Left colon (tissue), 2 donors: Measurements from ENCODE around the gene C2CD5. TPM values are rescaled to one million over a fixed set of nuclear protein-coding genes. Genes with fewer than 3 reads are reported as not detected.
A peak's percentile ranks its signal among the peaks of the same experiment; 100 is the strongest.

ENCODE experiments used
- ATAC-seq: fragments of 200-7000 bp; cut with Tn5 transposase; one replicate; pipeline ENCODE4 v1.9.1; 2020; ENCODE audit warnings: mild to moderate bottlenecking, moderate library complexity
- DNase-seq, 2 donors: peaks; one replicate each; pipeline ENCODE4 v3.0.0-alpha.2; 2020
- intact Hi-C, 2 donors: fragments of 100-400 bp; cut with DNase I in 1 of 2; cut with micrococcal nuclease in 1 of 2; formaldehyde crosslinking; loops; one replicate each; pipeline versions ENCODE4 v1.11.2 to v1.14.0; 2022; cut with DNase I, micrococcal nuclease
- total RNA-seq, 2 donors: library from RNA; stranded (reverse); fragmentation: NEBNext Ultra II Directional; extraction: Animal tissue kit (Norgen Biotek cat#: 25700); gene quantifications; one replicate each; pipeline ENCODE4 v1.2.1, GENCODE V29; 2021
- donor health status: DM: no; HTN: no; CAD: no.
- donor health status: DM: yes; HTN: yes; CAD: no.

Gene C2CD5
- total RNA-seq, 2 donors from 2014 or later: 53.6 to 56.9 TPM

DNA sequence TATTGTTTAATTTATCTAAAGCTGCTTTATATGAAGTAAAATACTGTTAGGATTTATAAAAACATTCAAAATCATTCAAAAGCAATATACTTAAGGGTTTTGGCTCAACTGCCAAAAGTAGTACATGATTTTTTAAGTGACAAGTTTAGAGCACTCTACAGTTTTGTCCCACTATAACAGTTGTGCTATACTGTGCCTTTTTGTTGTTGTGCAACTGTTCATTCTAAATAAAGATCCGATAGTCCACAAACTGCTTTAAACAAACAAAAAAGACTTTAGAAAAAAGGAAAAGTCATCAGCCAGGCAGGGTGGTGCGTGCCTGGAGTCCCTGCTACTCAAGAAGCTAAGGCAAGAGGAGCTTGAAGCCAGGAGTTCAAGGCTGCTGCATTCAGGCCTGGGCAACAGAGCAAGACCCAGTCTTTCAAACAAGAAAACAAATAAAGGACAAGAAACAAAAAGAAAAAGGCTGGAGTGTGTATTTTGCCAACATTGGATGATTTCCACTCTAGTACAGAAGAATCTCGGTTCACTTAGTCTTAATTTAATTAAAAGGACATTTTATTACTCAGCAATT, 7.3 kb downstream of the C2CD5 start:
- intact Hi-C loops: no loop called here
- DNase-seq (no peak), ATAC-seq (no peak)

DNA sequence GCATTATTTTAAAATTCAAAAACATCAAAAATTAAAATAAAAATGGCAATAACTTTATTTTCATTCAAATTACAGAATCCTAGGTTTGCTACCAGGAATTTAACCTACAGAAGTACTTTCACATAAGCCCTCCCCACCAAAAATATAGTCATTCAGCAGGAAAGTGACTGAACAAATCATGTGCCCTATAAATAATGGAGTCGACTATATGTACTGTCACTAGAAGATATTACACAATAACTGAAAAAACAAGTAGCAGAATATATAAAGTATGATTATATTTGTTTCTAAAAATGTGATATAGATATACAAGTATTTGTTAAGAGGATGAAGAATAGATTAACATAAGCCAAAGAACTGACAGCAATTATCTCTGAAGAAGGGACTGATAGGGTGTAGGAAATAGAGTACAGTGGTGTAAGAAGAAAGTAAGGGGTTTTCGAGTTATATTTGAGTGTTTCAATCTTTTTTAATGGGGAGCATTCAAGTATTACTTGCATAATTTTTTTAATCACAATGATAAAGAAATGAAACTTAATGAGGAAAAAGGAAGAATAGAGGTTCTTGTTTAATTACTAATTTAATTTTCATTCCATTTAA, 7.9 kb downstream of the C2CD5 start:
- ATAC-seq (no peak), DNase-seq (no peak)
- intact Hi-C loops: no loop called here

DNA sequence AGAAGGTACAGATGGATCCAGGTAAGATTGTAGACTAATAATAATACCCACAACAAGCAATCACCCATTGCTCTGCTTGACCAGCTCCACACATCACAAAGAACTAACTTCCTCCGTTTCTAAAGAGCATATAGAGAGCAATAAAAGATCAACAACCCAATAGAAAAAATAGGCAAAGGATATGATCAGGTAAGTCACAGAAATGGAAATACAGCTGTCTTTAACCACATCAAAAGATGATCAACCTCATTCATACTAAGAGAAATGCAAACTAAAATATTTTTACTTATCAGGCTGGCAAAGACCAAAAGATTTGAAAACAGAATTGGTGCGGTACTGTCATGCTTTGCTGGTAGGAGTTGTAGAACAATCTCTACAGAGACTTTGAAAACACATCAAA, 8.9 kb downstream of the C2CD5 start:
- ATAC-seq: no peak
- intact Hi-C loops: no loop called here
- no peak for DNase-seq

GRCh38 chr12:22535038-22535437, 9.3 kb downstream of the C2CD5 start:
- ATAC-seq: no peak

DNA sequence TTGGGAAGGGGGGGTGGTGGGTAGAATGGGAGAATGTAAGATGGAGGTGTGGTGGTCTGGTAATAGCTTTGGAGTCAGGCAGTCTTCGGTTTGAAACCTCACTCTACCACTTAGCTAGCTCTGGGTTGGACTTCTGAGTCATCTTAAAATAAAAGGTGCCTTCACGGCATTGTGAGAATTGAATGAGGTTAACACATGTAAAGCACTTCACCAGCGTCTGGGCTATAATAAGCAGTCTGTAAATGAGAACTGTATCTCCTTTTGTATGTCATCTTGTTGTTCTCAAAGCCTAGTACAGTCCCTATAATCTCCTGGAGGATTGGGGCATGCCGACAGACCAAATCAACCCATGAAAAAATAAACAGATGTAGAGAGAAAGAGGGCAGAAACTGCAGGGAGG, 11.2 kb downstream of the C2CD5 start:
- ATAC-seq (no peak), DNase-seq (no peak)
- intact Hi-C loops: no loop called here

More at GRCh38 chr12:22535038-22535437, 9.3 kb downstream of the C2CD5 start:
- intact Hi-C loops: no loop called here
- no peak for DNase-seq

DNA sequence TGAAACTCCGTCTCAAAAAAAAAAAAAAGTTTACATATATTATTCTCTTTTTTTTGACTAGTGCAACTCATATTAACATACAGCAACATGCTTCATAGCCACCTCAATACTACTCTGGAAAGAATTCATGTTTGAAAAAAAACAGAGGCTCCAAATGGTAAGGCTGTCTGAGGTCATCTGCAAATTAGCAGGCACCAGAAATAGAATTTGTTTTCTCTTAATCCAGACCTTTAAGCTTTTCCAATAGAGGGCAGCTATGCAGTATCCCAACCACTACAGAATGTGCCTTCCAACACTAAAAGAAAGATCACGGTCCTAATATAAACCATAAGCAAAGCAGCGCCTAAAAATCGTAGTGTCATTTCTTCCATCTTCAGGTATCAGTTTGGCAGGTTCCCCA, 12.0 kb downstream of the C2CD5 start:
- intact Hi-C loops: no loop called here
- DNase-seq (no peak), ATAC-seq (no peak)

- intact Hi-C loops: no loop called here
- ATAC-seq (no peak), DNase-seq (no peak)
Measured at GRCh38 chr12:22531205-22531604, 13.1 kb downstream of the C2CD5 start.

- peak; percentile 81 for ATAC-seq
Measured at GRCh38 chr12:22529281-22530060, 14.9 kb downstream of the C2CD5 start.

GRCh38 chr12:22527999-22528398, 16.3 kb downstream of the C2CD5 start:
- DNase-seq: no peak
- ATAC-seq: no peak
- intact Hi-C loops: no loop called here

More at GRCh38 chr12:22529281-22530060, 14.9 kb downstream of the C2CD5 start:
- DNase-seq: no peak
- intact Hi-C loops: no loop called here

GRCh38 chr12:22526836-22527235, 17.5 kb downstream of the C2CD5 start:
- intact Hi-C loops: no loop called here
- no peak for ATAC-seq

DNA sequence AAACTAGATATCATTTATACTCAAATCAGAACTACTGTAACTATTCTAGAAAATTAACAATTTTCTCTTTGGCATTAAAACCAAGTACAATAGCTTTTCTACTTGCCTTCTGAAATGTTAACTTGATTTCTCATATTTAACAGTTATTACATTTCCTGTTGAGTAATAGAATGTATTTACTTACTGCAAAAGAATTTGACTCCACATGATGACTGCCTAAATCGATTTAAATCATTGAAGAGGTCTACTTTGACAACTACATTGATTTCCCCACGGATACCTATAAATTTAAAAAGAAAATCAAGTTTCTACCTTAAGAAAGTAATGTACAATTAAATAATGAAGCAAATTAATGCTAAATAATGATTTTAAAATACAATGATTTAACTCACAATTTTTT, 18.9 kb downstream of the C2CD5 start:
- ATAC-seq: no peak
- DNase-seq: no peak
- intact Hi-C loops: no loop called here

More at GRCh38 chr12:22526836-22527235, 17.5 kb downstream of the C2CD5 start:
- no peak for DNase-seq

DNA sequence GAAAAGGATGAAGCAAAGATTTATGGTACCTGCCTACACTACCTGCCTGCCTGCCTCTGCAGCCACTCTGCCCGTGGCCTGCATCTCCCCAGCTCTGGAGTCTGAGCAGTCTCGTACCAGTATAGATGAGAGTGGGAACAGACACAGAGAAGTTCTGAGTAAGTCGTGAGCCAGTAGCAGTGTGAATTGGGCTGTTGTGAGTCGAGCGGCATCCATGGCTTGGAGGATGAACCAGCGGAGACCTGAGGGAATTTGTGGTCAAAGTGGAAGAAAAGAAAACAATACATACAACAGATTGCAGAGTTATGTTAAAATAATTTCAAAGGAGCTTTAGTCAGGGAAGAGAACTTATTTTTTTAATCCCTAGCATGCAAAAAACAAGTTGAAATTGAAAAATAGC, 25.3 kb downstream of the C2CD5 start:
- ATAC-seq (no peak), DNase-seq (no peak)
- intact Hi-C loops: no loop called here

GRCh38 chr12:22518060-22518719, 26.2 kb downstream of the C2CD5 start:
- peak in 1 of 2 donors; percentile 31 for DNase-seq
- intact Hi-C loops: no loop called here
- peak; percentile 54 for ATAC-seq

DNA sequence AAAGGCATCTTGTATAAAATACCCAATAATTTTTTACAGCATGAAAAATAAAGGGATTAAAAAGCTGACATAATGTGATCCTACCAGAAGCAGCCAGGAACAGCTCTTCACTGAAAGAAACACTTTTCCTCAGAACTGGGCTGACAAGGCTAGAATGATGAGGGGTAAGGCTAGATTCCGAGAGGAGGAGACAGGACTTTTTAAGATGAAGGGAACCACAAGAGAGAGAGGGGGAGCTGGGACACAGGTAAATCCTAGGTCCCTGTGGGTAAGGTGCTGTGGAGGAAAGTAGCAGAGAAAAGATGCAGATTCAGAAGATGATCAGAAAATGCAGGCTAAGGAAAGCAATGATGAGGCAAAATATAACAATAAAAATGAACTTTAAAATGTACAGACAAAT, 29.5 kb downstream of the C2CD5 start:
- no peak for ATAC-seq
- no peak for DNase-seq
- intact Hi-C loops: no loop called here

GRCh38 chr12:22505826-22506225, 38.5 kb downstream of the C2CD5 start:
- DNase-seq (no peak), ATAC-seq (no peak)
- intact Hi-C loops: no loop called here

DNA sequence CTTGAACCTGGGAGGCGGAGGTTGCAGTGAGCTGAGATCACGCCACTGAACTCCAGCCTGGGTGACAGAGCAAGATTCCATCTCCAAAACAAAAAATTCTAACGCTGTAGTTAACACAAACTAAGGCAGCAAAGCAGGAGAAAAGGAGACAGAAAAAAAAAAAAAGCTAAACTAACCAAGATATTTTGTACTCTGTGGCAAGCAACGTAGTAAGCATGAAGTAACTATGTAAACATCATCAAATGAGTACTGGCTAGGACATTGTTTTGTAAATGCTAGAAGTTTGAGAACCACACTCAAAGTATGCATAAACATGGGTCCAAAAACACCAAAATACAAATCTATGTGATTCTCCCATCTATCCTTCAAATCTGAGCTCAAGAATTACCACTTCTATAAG, 44.2 kb downstream of the C2CD5 start:
- DNase-seq (no peak), ATAC-seq (no peak)

GRCh38 chr12:22499445-22499844, 44.9 kb downstream of the C2CD5 start:
- no peak for ATAC-seq
- no peak for DNase-seq
- intact Hi-C loops: no loop called here

More for the DNA sequence above, 44.2 kb downstream of the C2CD5 start:
- intact Hi-C loops: no loop called here

GRCh38 chr12:22494319-22494718, 50.0 kb downstream of the C2CD5 start:
- ATAC-seq (no peak), DNase-seq (no peak)
- intact Hi-C loops: no loop called here

DNA sequence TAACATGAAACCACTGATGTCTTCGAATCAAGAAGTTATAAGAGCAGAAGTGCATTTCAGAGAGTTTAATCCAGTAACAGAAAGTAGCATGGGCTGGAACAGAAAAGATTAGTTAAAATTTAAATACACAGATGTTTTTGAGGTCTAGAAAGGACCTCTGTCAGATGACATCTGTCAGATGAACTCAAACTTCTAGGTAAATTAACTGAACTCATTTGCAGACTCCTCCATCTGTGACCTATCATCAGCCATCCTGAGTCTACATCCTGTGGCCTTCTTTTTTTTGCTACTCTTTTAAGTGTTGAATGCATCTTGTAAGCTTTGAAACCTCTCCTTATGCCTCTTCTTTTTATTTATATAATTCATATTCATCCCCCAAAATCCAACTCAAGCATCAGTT, 53.3 kb downstream of the C2CD5 start:
- intact Hi-C loops: no loop called here
- DNase-seq (no peak), ATAC-seq (no peak)

DNA sequence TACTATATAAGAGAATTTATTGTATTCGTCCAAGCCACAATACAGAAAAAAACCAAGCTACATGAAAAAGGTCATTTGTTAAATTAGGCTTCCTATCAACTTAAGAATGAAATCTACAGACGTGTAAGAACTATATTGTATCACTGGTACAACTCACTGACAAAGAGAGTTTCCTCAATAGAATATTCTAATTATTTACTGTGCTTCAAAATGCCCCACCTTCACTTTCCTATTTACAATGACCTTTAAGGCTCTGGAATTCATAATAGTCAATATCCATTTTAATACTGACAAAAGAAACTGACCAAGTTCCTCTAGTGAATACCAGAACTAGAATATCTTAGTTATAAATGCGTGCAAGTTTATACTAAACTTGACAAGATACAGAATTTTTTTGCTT, 55.9 kb downstream of the C2CD5 start:
- intact Hi-C loops: no loop called here
- no peak for ATAC-seq
- no peak for DNase-seq
